CD4-positive, alpha-beta T cell treated with Interleukin-15 for 4 hours (primary cell): ENCODE measurements around the gene DLG2.
"Not testable (repeated sequence)": the region's sequence is repeated elsewhere in the genome, so short reads cannot be mapped to it uniquely, and the experiment has no call there.

Experiments used
- DNase-seq: peaks from one replicate; pipeline ENCODE4 v3.0.0-alpha.2; 2020; ENCODE audit warnings: low spot score

The DLG2 gene

GRCh38 chr11:84833488-84834088 is 793.6 kb downstream of the DLG2 start:
- no peak for DNase-seq

GRCh38 chr11:84830372-84830771 is 796.8 kb downstream of the DLG2 start:
- no peak for DNase-seq

GRCh38 chr11:84829162-84829561 is 798.0 kb downstream of the DLG2 start:
- DNase-seq, result no peak

GRCh38 chr11:84828616-84829015 is 798.5 kb downstream of the DLG2 start:
- no peak for DNase-seq

GRCh38 chr11:84825106-84825660 is 802.0 kb downstream of the DLG2 start:
- no peak for DNase-seq

- DNase-seq, result no peak
Observed at GRCh38 chr11:84824624-84825023, 802.5 kb downstream of the DLG2 start.

- no peak for DNase-seq
Observed at GRCh38 chr11:84819537-84819936, 807.6 kb downstream of the DLG2 start.

- no peak for DNase-seq
Observed at GRCh38 chr11:84819128-84819527, 808.0 kb downstream of the DLG2 start.

- DNase-seq, result no peak
Observed at GRCh38 chr11:84817998-84818397, 809.1 kb downstream of the DLG2 start.

- DNase-seq, result no peak
Observed at GRCh38 chr11:84812471-84812969, 814.6 kb downstream of the DLG2 start.

GRCh38 chr11:84806354-84806753 is 820.8 kb downstream of the DLG2 start:
- no peak for DNase-seq

- no peak for DNase-seq
Observed at GRCh38 chr11:84804041-84804440, 823.1 kb downstream of the DLG2 start.

GRCh38 chr11:84800755-84801346 is 826.3 kb downstream of the DLG2 start:
- DNase-seq, result no peak

GRCh38 chr11:84799112-84799511 is 828.0 kb downstream of the DLG2 start:
- DNase-seq, result no peak

GRCh38 chr11:84795698-84796097 is 831.4 kb downstream of the DLG2 start:
- no peak for DNase-seq

GRCh38 chr11:84794663-84795443 is 832.3 kb downstream of the DLG2 start:
- no peak for DNase-seq

- no peak for DNase-seq
Observed at GRCh38 chr11:84793318-84793717, 833.8 kb downstream of the DLG2 start.

- DNase-seq, result no peak
Observed at GRCh38 chr11:84790849-84791427, 836.2 kb downstream of the DLG2 start.

- no peak for DNase-seq
Observed at GRCh38 chr11:84788220-84788619, 838.9 kb downstream of the DLG2 start.

GRCh38 chr11:84784158-84784557 is 843.0 kb downstream of the DLG2 start:
- DNase-seq, result not testable (repeated sequence)

GRCh38 chr11:84780689-84781293 is 846.4 kb downstream of the DLG2 start:
- no peak for DNase-seq

GRCh38 chr11:84775503-84775902 is 851.6 kb downstream of the DLG2 start:
- no peak for DNase-seq
